Measurements from ENCODE around the gene C16orf54. TPM values are rescaled to one million over a fixed set of nuclear protein-coding genes. Genes with fewer than 3 reads are reported as not detected.
"Not testable (repeated sequence)": the region's sequence is repeated elsewhere in the genome, so short reads cannot be mapped to it uniquely, and the experiment has no call there.

C16orf54 gene
- total and polyA plus RNA-seq, 5 donors from 2014 or later = 31.4 to 89.4 (median 77.3) TPM

DNA sequence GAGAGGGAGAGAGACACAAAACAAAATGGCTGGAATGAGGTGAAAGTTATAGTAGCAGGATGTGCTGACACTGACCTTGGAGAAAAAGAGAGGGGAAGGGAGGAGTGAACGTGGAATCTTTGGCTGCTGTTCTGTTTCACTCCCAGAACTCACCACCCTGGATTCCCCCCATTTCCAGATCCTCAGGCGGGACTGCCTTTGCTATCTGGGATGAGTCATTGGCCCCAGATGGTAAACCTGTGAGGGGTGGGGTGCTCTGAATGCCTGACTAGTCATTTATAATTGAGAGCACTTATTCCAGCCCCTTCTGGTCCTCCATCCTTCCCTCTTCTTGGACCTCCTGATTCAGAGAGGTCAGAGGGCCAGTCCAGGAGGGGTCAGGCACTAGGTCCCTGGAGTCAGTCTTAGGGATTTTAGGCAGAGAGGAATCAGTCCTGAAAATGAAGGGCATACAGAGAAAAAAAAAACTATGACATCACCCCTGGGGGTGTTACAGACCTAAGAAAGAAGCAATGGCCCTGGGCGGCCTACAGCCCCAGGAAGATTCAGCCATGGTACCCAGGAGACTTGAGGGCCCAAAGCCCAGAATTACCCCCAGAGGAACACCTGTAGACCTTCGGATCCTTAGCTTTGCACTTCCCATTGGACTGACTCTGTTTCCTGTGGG is 30.1 kb upstream of the C16orf54 start:
- Histone ChIP-seq H3K27ac (ENCODE audit: insufficient read depth, low read length, poor library complexity, severe bottlenecking) (no peak overlapping the region), H3K9me3 (ENCODE audit: control insufficient read depth in 2 of 2, low read length in 2 of 2) (no peaks in the 10 kb centered on the region), H3K27me3 (ENCODE audit: control insufficient read depth, insufficient read depth, low read length) (no peaks in the 10 kb centered on the region), H3K36me3 (ENCODE audit: control insufficient read depth, insufficient read depth, low read length) (no peaks in the 10 kb centered on the region), H3K4me3 (ENCODE audit: low read depth, low read length) (no peak overlapping the region), H3K4me1 (ENCODE audit: control insufficient read depth, insufficient read depth, low read length, poor library complexity, severe bottlenecking) (no peaks in the 10 kb centered on the region)
- no peaks in the 10 kb centered on the region for H3K36me3 Mint-ChIP-seq
- H3K27ac Mint-ChIP-seq = no peak overlapping the region
- H3K27me3 Mint-ChIP-seq = peaks cover 10% of the 10 kb centered on the region
- H3K4me3 Mint-ChIP-seq = no peak overlapping the region
- peaks cover 0 to 11% (median 1%) of the 10 kb centered on the region in 4 donors for H3K4me1 Mint-ChIP-seq
- no peak for DNase-seq
- no peak for ATAC-seq (ENCODE audit: low read depth in 2 of 2)
- peaks cover 0 to 3% (median 0%) of the 10 kb centered on the region in 7 donors for H3K9me3 Mint-ChIP-seq

DNA sequence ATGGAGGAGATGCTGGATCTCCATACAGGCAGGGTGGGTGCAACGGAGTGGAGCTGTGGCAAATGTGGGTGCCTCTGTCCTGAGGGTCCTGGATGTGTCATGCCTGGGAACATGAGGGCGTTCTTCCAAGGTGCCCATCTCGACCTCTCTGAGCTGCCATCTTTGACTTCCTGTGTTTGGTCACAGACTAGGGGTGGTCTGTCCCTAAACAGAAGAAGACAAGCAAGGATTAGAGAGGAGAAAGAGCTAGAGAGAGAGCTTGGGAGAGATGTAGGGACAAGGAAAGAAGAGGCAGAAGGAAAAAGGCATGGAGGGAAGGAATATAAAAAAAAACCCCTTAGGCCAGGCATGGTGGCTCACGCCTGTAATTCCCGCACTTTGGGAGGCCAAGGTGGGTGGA is 28.9 kb upstream of the C16orf54 start:
- Mint-ChIP-seq H3K4me1 (peaks cover 0 to 16% (median 4%) of the 10 kb centered on the region in 4 donors), H3K9me3 (peaks cover 0 to 3% (median 0%) of the 10 kb centered on the region in 7 donors), H3K27me3 (peaks cover 10% of the 10 kb centered on the region), H3K4me3 (no peak overlapping the region), H3K36me3 (no peaks in the 10 kb centered on the region), H3K27ac (peak overlapping the region in 2 of 3 donors; percentile 76 to 91)
- H3K4me3 ChIP-seq (ENCODE audit: low read depth, low read length) = no peak overlapping the region
- H3K4me1 ChIP-seq (ENCODE audit: control insufficient read depth, insufficient read depth, low read length, poor library complexity, severe bottlenecking) = no peaks in the 10 kb centered on the region
- ATAC-seq (ENCODE audit: low read depth in 2 of 2) (no peak), DNase-seq (no peak)
- no peaks in the 10 kb centered on the region for H3K27me3 ChIP-seq (ENCODE audit: control insufficient read depth, insufficient read depth, low read length)
- H3K36me3 ChIP-seq (ENCODE audit: control insufficient read depth, insufficient read depth, low read length) = no peaks in the 10 kb centered on the region
- no peak overlapping the region for H3K27ac ChIP-seq (ENCODE audit: insufficient read depth, low read length, poor library complexity, severe bottlenecking)
- H3K9me3 ChIP-seq (ENCODE audit: control insufficient read depth in 2 of 2, low read length in 2 of 2) = no peaks in the 10 kb centered on the region

DNA sequence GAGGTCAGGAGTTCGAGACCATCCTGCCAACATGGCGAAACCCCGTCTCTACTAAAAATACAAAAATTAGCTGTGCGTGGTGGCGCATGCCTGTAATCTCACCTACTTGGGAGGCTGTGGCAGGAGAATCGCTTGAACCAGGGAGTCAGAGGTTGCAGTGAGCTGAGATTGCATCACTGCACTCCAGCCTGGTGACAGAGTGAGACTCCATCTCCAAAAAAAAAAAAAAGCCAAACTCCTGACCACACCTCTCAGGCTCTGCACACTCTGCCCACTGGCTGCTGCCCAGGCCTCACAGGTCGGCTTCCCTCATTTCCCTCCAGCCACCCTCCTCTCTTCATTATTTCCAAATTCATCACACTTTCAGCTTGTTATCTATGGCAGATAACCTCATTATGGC is 26.5 kb upstream of the C16orf54 start:
- not testable (repeated sequence) for ATAC-seq (ENCODE audit: low read depth in 2 of 2); H3K4me3 ChIP-seq (ENCODE audit: low read depth, low read length); H3K4me3 Mint-ChIP-seq; H3K4me1 ChIP-seq (ENCODE audit: control insufficient read depth, insufficient read depth, low read length, poor library complexity, severe bottlenecking); H3K9me3 Mint-ChIP-seq; H3K27me3 Mint-ChIP-seq; H3K27me3 ChIP-seq (ENCODE audit: control insufficient read depth, insufficient read depth, low read length); H3K27ac Mint-ChIP-seq; H3K36me3 Mint-ChIP-seq; H3K9me3 ChIP-seq (ENCODE audit: control insufficient read depth in 2 of 2, low read length in 2 of 2); H3K27ac ChIP-seq (ENCODE audit: insufficient read depth, low read length, poor library complexity, severe bottlenecking); H3K36me3 ChIP-seq (ENCODE audit: control insufficient read depth, insufficient read depth, low read length); DNase-seq
- H3K4me1 Mint-ChIP-seq = peaks cover 0 to 13% (median 5%) of the 10 kb centered on the region in 4 donors

DNA sequence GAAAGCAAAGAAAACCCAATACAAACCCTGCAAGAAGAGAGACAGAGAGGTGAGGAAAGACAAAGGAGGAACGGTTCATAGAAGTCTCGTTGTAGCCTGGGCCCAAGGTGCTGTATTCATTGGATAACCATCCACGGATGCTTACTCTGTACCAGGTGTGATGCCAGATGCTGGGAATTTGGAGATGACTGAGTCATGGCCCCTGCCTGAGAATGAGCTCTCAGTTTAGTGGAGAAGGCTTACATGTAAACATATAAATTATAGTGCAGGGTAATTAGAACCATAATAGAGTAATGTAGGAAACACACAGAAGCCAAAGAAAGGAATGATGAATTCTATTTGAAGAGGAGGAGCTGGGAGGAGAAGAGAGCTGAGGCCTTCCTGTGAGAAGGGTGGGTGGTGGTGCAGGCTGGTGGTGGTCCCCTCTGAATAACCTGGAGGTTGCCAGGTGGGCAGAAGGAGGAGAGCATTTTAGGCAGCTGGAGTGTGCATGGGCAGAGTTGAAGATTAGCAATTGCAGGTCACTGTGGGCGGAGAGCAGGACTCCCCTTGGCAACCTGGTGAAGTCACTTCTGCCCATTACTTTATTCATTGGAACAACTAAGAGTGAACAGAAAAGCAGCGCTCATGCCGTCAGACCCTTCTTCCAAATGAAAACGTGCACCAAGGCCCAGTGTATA is 24.6 kb upstream of the C16orf54 start:
- Mint-ChIP-seq H3K4me3 (no peak overlapping the region), H3K27ac (peak overlapping the region in 1 of 3 donors; percentile 22), H3K36me3 (no peaks in the 10 kb centered on the region), H3K4me1 (peaks cover 4 to 13% (median 7%) of the 10 kb centered on the region in 4 donors), H3K9me3 (peaks cover 0 to 3% (median 0%) of the 10 kb centered on the region in 7 donors), H3K27me3 (no peaks in the 10 kb centered on the region)
- ATAC-seq (ENCODE audit: low read depth in 2 of 2) (no peak), DNase-seq (no peak)
- H3K9me3 ChIP-seq (ENCODE audit: control insufficient read depth in 2 of 2, low read length in 2 of 2) = no peaks in the 10 kb centered on the region
- no peaks in the 10 kb centered on the region for H3K27me3 ChIP-seq (ENCODE audit: control insufficient read depth, insufficient read depth, low read length)
- no peaks in the 10 kb centered on the region for H3K4me1 ChIP-seq (ENCODE audit: control insufficient read depth, insufficient read depth, low read length, poor library complexity, severe bottlenecking)
- no peak overlapping the region for H3K27ac ChIP-seq (ENCODE audit: insufficient read depth, low read length, poor library complexity, severe bottlenecking)
- H3K36me3 ChIP-seq (ENCODE audit: control insufficient read depth, insufficient read depth, low read length) = no peaks in the 10 kb centered on the region
- H3K4me3 ChIP-seq (ENCODE audit: low read depth, low read length) = no peak overlapping the region

DNA sequence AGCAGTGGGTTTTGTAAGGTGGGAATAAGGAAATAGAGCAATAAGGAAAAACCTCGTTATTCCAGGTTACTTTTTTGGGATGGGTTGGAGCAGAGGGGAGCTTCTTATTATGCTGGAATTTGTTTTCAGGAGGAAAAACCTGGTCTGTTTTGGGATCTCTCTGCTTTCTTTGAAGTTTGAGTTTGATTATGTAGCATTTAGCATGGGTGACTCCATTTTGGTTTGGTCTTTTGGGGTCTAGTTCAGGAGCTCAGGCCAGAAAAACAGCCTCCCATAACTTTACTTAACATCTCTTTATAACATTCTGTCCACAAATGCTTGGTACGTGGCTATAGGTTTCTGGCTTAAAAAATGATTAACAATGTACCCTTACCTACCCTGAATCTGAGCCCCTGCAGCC is 23.7 kb upstream of the C16orf54 start:
- H3K36me3 ChIP-seq (ENCODE audit: control insufficient read depth, insufficient read depth, low read length) = no peaks in the 10 kb centered on the region
- no peaks in the 10 kb centered on the region for H3K9me3 ChIP-seq (ENCODE audit: control insufficient read depth in 2 of 2, low read length in 2 of 2)
- Mint-ChIP-seq H3K9me3 (peaks cover 0 to 3% (median 0%) of the 10 kb centered on the region in 7 donors), H3K36me3 (no peaks in the 10 kb centered on the region), H3K4me1 (peaks cover 4 to 9% (median 6%) of the 10 kb centered on the region in 4 donors), H3K27ac (no peak overlapping the region), H3K4me3 (no peak overlapping the region), H3K27me3 (no peaks in the 10 kb centered on the region)
- no peak overlapping the region for H3K27ac ChIP-seq (ENCODE audit: insufficient read depth, low read length, poor library complexity, severe bottlenecking)
- H3K27me3 ChIP-seq (ENCODE audit: control insufficient read depth, insufficient read depth, low read length) = no peaks in the 10 kb centered on the region
- H3K4me3 ChIP-seq (ENCODE audit: low read depth, low read length) = no peak overlapping the region
- no peak for ATAC-seq (ENCODE audit: low read depth in 2 of 2)
- no peaks in the 10 kb centered on the region for H3K4me1 ChIP-seq (ENCODE audit: control insufficient read depth, insufficient read depth, low read length, poor library complexity, severe bottlenecking)
- DNase-seq = no peak

DNA sequence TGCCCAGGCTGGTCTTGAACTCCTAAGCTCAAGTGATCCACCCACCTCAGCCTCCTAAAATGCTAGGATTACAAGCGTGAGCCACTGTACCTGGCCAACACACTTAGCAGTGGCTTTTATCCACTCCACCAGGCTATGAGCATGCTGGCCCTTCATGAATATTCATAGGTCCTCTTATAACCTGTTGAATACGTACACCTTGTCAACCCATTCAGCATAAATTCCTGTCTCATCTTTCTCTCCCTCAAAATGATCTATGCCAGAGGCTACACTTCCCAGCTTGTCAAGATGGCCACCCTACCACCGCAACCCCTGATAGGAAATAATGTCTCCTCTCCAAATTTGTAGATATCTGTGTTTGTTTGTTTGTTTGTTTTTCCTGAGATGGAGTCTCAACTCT is 21.3 kb upstream of the C16orf54 start:
- Histone ChIP-seq H3K4me1 (ENCODE audit: control insufficient read depth, insufficient read depth, low read length, poor library complexity, severe bottlenecking) (no peaks in the 10 kb centered on the region), H3K9me3 (ENCODE audit: control insufficient read depth in 2 of 2, low read length in 2 of 2) (no peaks in the 10 kb centered on the region), H3K27me3 (ENCODE audit: control insufficient read depth, insufficient read depth, low read length) (no peaks in the 10 kb centered on the region), H3K36me3 (ENCODE audit: control insufficient read depth, insufficient read depth, low read length) (no peaks in the 10 kb centered on the region), H3K4me3 (ENCODE audit: low read depth, low read length) (no peak overlapping the region), H3K27ac (ENCODE audit: insufficient read depth, low read length, poor library complexity, severe bottlenecking) (no peak overlapping the region)
- Mint-ChIP-seq H3K9me3 (peaks cover 0 to 1% (median 0%) of the 10 kb centered on the region in 7 donors), H3K27me3 (peaks cover 6% of the 10 kb centered on the region), H3K27ac (peak overlapping the region in 1 of 3 donors; percentile 67), H3K4me1 (peaks cover 4 to 6% (median 5%) of the 10 kb centered on the region in 4 donors), H3K4me3 (no peak overlapping the region), H3K36me3 (no peaks in the 10 kb centered on the region)
- DNase-seq = no peak
- no peak for ATAC-seq (ENCODE audit: low read depth in 2 of 2)

DNA sequence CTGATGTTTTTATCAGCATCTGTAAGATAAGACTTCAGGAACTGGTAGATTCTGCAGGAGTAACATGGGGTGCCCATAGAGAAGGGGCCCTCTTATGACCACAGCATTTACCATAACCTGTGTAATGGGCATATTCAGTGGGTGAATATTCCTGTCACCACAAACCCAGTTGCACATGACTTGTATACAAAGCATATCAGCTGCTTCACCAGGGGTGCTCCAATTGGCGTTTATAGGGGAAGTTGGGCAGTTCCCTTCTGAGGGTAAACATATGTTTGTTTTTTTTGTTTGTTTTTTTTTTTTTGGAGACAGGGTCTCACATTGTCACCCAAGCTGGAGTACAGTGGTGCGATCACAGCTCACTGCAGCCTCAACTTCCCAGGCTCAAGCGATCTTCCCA is 20.8 kb upstream of the C16orf54 start:
- peaks cover 6% of the 10 kb centered on the region for H3K27me3 Mint-ChIP-seq

More for the DNA sequence above, 20.8 kb upstream of the C16orf54 start:
- no peaks in the 10 kb centered on the region for H3K36me3 ChIP-seq (ENCODE audit: control insufficient read depth, insufficient read depth, low read length)
- Mint-ChIP-seq H3K4me3 (peak overlapping the region in 1 of 4 donors; percentile 65), H3K27ac (no peak overlapping the region), H3K9me3 (no peaks in the 10 kb centered on the region), H3K36me3 (no peaks in the 10 kb centered on the region), H3K4me1 (peaks cover 4 to 6% (median 5%) of the 10 kb centered on the region in 4 donors)
- no peaks in the 10 kb centered on the region for H3K4me1 ChIP-seq (ENCODE audit: control insufficient read depth, insufficient read depth, low read length, poor library complexity, severe bottlenecking)
- no peak overlapping the region for H3K4me3 ChIP-seq (ENCODE audit: low read depth, low read length)
- H3K9me3 ChIP-seq (ENCODE audit: control insufficient read depth in 2 of 2, low read length in 2 of 2) = no peaks in the 10 kb centered on the region
- no peak for ATAC-seq (ENCODE audit: low read depth in 2 of 2)
- H3K27me3 ChIP-seq (ENCODE audit: control insufficient read depth, insufficient read depth, low read length) = no peaks in the 10 kb centered on the region
- no peak overlapping the region for H3K27ac ChIP-seq (ENCODE audit: insufficient read depth, low read length, poor library complexity, severe bottlenecking)
- no peak for DNase-seq
